GM19240 (cell line): Measurements from ENCODE around the gene FALEC.
"Not testable (repeated sequence)": the region's sequence is repeated elsewhere in the genome, so short reads cannot be mapped to it uniquely, and the experiment has no call there.

Experiments used
- DNase-seq: peaks from one replicate; pipeline ENCODE4 v3.0.0; 2011; ENCODE audit warnings: low spot score; ENCODE audit not compliant: insufficient read length

FALEC gene

DNA sequence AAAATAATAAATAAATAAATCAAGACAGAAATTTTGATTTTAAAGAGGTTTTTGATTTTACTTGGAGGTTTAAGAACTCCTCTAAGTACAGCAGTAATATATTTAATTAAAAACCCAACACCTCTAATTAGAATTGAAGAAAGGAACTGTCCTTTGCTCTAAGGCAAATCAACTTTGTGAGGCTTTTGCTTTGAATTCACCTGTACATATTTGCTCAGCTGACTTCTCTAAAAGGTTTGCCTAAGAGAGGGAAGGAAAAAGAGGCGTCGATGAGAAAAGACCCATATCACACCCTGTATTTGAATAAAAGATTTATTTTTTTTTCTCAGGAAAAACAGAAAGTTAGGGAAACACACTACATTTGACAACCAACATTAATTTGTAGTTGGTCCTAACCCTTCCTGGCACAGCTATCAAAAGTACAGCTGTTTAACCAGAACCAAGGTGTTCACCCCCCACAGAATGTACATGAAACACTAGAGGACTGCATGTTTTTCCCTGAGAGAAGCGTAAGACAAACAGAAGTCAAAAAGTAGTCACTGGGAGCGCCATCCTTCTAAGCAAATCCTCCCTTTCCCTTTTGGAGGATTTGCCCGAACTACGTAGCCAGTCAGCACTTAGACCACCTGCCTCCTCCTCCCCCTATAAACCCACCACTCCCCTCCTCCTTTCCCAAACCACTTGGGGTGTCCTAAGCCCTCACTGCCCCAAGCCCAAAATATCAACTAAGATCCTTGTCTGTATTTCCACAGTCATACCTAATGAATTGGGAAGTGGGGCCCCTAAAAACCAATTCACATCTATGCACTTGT lies 58.9 kb downstream of the FALEC start:
- no peak for DNase-seq

DNA sequence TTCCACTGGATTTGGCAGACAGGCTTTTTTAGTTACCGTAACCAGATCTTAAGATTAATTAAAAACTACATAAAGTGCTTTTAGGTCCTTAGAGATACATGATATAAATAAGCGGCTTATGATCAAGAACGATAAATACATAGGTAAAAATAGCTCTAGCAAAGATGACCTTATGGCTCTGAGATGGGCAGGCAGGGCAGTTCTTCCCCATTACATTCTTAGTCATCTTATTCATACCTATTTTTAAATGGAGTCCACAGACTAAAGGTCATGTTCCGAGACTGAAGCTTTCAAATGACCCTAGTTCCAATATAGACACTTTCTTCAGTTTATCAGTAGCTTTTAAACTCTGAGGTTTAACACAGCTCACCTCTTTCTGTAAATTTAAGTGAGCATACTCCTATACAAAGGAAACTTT lies 59.5 kb downstream of the FALEC start:
- DNase-seq = no peak

- DNase-seq = no peak
Observed at GRCh38 chr1:150575518-150576366, 60.2 kb downstream of the FALEC start.

GRCh38 chr1:150576367-150576711 lies 60.8 kb downstream of the FALEC start:
- DNase-seq = no peak

DNA sequence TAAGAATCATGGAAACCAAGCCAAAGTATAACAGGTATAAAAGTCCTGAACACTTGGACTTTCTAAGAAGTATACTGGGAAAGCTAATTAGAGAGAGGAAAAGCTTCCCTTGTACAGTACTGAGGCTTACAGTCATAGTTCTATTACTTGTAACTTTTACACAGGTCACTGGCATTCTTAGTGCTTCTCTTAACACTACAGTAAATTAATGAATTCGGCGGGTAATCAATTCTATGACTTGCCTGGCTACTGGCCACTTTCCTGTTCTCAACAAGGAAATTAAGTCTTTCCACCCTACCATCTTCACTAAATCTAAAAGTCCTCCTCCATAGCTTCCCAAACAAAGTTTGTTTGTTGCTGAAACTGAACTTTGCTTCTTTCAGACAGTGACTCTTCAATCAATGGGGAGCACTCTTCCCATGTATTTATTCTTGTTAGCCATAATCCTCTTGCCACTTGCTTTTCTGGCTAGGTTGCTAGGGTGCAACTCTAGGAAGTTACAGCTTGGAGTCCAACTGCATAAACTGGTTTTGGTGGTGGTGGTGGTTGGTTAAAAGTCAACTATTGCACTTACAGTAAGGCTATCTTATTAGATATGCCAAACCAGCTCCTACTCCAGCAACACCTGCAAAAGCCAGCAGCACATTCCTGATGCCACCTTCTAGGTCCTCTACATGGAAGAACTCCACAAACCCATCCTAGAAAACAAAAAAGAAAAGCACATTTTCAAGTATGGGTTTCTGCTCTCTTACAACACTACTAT lies 61.4 kb downstream of the FALEC start:
- DNase-seq = no peak

- no peak for DNase-seq
Observed at GRCh38 chr1:150577557-150578271, 62.2 kb downstream of the FALEC start.

DNA sequence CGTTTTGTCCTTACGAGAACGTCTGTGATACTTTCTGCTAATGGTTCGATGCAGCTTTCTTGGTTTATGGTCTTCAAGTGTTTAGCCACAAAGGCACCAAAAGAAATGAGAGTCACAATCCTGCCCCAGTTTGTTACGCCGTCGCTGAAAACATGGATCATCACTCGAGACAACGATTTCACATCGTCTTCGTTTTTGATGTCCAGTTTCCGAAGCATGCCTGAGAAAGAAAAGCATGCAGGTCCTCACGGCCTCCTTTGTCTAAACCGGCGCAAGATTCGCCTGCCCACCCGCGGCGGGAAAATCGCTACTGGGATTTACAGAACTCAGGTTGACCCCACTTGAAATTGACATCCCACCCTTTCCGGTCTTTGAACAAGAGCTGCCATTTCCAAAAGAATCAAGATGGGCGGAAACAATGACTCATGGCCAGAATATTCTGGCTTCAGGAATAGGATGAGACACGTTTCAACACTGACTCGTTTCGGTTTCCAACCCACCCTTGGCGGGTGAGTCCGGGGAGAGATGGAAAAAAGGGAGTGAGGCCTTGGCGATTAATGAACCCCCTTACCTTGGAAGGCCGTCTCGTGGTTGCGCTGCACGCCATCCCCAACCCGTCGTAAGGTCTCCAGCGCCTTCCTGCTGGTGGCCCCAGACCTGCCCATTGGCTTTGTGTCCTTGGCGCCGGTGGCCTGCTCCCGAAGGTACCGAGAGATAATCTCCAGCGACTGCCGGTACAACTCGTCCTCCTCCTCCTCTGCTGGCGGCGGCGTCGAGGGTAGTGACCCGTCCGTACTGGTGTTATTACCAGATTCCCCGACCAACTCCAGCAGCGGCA lies 62.9 kb downstream of the FALEC start:
- DNase-seq = no peak

- peak; percentile 81 for DNase-seq
Observed at GRCh38 chr1:150579110-150579944, 63.8 kb downstream of the FALEC start, which contains the start of gene MCL1. Gene MCL1 (minus strand): TSS chr1:150579610. CDS start chr1:150579530, 80 bp downstream.

GRCh38 chr1:150579945-150580642 lies 64.5 kb downstream of the FALEC start:
- DNase-seq = no peak

GRCh38 chr1:150580966-150581365 lies 65.4 kb downstream of the FALEC start:
- not testable (repeated sequence) for DNase-seq

DNA sequence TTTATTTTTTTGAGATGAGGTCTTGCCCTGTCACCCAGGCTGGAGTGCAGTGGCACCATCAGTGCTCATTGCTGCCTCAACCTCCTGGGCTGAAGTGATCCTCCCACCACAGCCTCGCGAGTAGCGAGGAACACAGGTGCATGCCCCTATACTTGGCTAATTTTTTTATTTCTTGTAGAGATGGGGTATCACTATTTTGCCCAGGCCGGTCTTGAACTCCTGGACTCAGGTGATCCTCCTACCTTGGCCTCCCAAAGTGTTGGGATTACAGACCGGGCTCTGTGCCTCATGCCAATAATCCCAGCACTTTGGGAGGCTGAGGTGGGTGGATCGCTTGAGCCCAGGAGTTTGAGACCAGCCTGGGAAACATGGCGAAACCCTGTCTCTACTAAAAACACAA lies 65.9 kb downstream of the FALEC start:
- not testable (repeated sequence) for DNase-seq

- DNase-seq = not testable (repeated sequence)
Observed at GRCh38 chr1:150581962-150582361, 66.4 kb downstream of the FALEC start.

DNA sequence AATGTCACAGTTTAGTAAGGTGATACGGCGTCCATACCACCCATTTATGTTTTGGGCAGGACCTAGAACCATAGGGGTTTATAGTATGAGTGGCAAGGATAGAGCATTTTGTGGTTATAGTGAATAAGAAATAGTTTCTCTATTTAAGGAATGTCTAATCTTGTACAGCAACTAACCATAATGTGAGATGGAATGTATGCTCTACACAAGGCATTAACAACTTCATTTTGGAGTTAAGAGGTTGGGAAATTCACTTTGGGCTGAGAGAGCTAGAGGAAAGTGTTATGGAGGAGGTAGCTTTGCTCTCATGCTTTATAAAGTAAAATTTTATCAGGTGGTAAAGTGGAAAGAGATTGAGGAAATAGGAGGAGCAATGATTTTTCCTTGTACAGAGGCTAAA lies 66.8 kb downstream of the FALEC start:
- no peak for DNase-seq
